Endothelial cell (in vitro differentiated cells): ENCODE measurements around the gene TSPEAR. TPM values are rescaled to one million over a fixed set of nuclear protein-coding genes. Genes with fewer than 3 reads are reported as not detected.

Experiments
- DNase-seq: peaks from one replicate; pipeline ENCODE4 v3.0.0; 2021; ENCODE audit warnings: low spot score
- H3K27ac Mint-ChIP-seq: one replicate; pipeline ENCODE4 v1.8.0; 2021; ENCODE audit warnings: mixed read lengths, inconsistent platforms; ENCODE audit not compliant: unreplicated experiment
- H3K27me3 Mint-ChIP-seq: one replicate; pipeline ENCODE4 v1.8.0; 2021; ENCODE audit warnings: mild to moderate bottlenecking, moderate library complexity, mixed read lengths, inconsistent platforms; ENCODE audit not compliant: unreplicated experiment
- H3K36me3 Mint-ChIP-seq: one replicate; pipeline ENCODE4 v1.8.0; 2021; ENCODE audit warnings: mild to moderate bottlenecking, low read depth, mixed read lengths, inconsistent platforms; ENCODE audit not compliant: unreplicated experiment
- H3K4me1 Mint-ChIP-seq: one replicate; pipeline ENCODE4 v1.8.0; 2021; ENCODE audit warnings: mild to moderate bottlenecking, mixed read lengths, inconsistent platforms; ENCODE audit not compliant: unreplicated experiment
- H3K4me3 Mint-ChIP-seq: one replicate; pipeline ENCODE4 v1.8.0; 2021; ENCODE audit warnings: mild to moderate bottlenecking, mixed read lengths, inconsistent platforms; ENCODE audit not compliant: unreplicated experiment
- H3K9me3 Mint-ChIP-seq: one replicate; pipeline ENCODE4 v1.8.0; 2021; ENCODE audit warnings: mixed read lengths, inconsistent platforms; ENCODE audit not compliant: unreplicated experiment
- CTCF ChIP-seq: fragments of 200-600 bp; sonication (generic); IDR thresholded peaks from one replicate; pipeline ENCODE4 v1.5.0; 2021; ENCODE audit warnings: antibody characterized with exemption; ENCODE audit not compliant: unreplicated experiment
- total RNA-seq: library from RNA; stranded (reverse); fragmentation: NEBNext Ultra II Directional; extraction: Animal tissue kit (Norgen Biotek cat#: 25700); gene quantifications from one replicate; pipeline ENCODE4 v1.2.1, GENCODE V29; 2021; ENCODE audit not compliant: unreplicated experiment

TSPEAR gene
- total RNA-seq, 1 donor from 2014 or later, result not detected

- peaks cover 5% of the 10 kb centered on the region for H3K9me3 Mint-ChIP-seq
- H3K4me1 Mint-ChIP-seq, result no peaks in the 10 kb centered on the region
- no peak overlapping the region for H3K4me3 Mint-ChIP-seq
- peaks cover 4% of the 10 kb centered on the region for H3K27me3 Mint-ChIP-seq
- DNase-seq, result no peak
- TF ChIP-seq CTCF, result no peak
- peaks cover 5% of the 10 kb centered on the region for H3K36me3 Mint-ChIP-seq
- no peak overlapping the region for H3K27ac Mint-ChIP-seq
Observed at GRCh38 chr21:44758141-44758561, 46.8 kb upstream of the TSPEAR start.

GRCh38 chr21:44757731-44758130 lies 46.4 kb upstream of the TSPEAR start:
- peaks cover 3% of the 10 kb centered on the region for H3K4me1 Mint-ChIP-seq
- no peak overlapping the region for H3K4me3 Mint-ChIP-seq
- no peak for DNase-seq
- peaks cover 5% of the 10 kb centered on the region for H3K36me3 Mint-ChIP-seq
- TF ChIP-seq CTCF, result no peak
- H3K27ac Mint-ChIP-seq, result no peak overlapping the region
- H3K9me3 Mint-ChIP-seq, result peaks cover 5% of the 10 kb centered on the region
- H3K27me3 Mint-ChIP-seq, result peaks cover 5% of the 10 kb centered on the region

DNA sequence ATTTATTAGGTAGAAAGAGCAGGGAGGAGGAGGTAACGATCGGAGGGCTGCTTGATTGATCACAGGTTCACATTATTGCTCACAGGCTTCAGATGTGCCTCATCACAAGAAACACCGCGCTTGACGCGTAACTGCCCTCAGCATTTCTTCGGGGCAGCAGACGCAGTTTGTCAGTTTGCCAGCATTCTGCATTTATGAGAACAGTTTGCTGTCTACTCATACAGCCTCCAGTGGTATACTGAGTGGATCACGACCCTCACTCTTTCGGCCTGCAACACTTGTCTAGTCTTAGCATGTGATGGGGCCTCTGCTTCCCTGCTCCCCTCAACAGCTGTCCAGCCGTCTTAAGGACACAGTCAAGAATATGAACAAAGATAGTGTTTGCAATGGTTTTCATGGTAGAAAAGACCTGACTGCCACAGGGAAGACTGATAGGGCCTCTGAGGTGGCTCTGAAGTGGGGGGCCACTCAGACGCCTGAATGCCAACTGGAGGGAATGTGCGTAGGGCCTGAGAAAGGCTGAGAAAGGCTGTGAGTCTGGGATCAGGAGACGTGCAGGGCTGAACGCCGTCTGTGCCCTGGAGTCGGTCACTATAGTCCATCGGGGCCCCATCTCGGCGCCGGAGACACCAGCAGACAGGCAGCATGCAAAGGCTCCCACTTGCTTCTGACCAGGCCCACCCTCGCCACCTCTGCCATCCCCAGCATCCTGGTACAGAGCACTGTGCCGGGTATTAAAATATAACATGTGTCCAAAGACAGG lies 45.2 kb upstream of the TSPEAR start:
- TF ChIP-seq CTCF, result no peak
- Mint-ChIP-seq H3K4me1 (peaks cover 7% of the 10 kb centered on the region), H3K9me3 (peaks cover 5% of the 10 kb centered on the region), H3K27me3 (peaks cover 8% of the 10 kb centered on the region), H3K27ac (peak overlapping the region; percentile 18), H3K4me3 (no peak overlapping the region), H3K36me3 (peaks cover 5% of the 10 kb centered on the region)
- no peak for DNase-seq

DNA sequence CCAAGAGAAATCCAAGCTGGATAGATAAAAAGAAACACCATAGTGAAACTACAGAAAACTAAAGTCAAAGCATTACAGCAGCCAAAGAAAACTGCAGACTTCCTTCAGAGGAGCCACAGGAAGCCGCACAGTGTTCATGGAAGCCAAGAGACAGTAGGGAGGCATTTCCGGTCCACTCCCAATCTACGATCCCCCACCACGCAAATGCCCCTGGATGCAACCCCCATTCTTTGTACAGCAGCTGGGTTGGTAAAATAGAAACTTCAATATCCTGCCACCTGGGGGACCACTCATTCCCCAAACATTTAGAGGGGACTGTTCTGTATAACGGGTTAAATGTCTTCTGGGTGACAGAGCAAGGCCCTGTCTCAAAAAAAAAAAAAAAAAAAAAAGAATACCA lies 43.9 kb upstream of the TSPEAR start:
- Mint-ChIP-seq H3K36me3 (no peaks in the 10 kb centered on the region), H3K4me3 (no peak overlapping the region), H3K27ac (no peak overlapping the region), H3K9me3 (peaks cover 5% of the 10 kb centered on the region), H3K4me1 (peaks cover 11% of the 10 kb centered on the region), H3K27me3 (peaks cover 6% of the 10 kb centered on the region)
- DNase-seq, result no peak
- TF ChIP-seq CTCF, result no peak

GRCh38 chr21:44753357-44753756 lies 42.0 kb upstream of the TSPEAR start:
- Mint-ChIP-seq H3K9me3 (peaks cover 5% of the 10 kb centered on the region), H3K4me1 (peaks cover 14% of the 10 kb centered on the region), H3K4me3 (no peak overlapping the region), H3K27me3 (peaks cover 9% of the 10 kb centered on the region), H3K36me3 (no peaks in the 10 kb centered on the region), H3K27ac (no peak overlapping the region)
- no peak for DNase-seq
- TF ChIP-seq CTCF, result no peak
